KOPT-K1 (cell line): Measurements from ENCODE around the gene BARHL1.

Source experiments
- H3K27ac ChIP-seq: fragments of 200-600 bp; sonication (generic); 2 replicates; pipeline ENCODE4 v1.5.1; 2016; ENCODE audit warnings: antibody characterized with exemption, mild to moderate bottlenecking, low read depth, low read length; ENCODE audit not compliant: poor library complexity, severe bottlenecking
- H3K36me3 ChIP-seq: fragments of 200-600 bp; sonication (generic); 2 replicates; pipeline ENCODE4 v1.5.1; 2017; ENCODE audit warnings: antibody characterized with exemption, mild to moderate bottlenecking, low read length, moderate library complexity; ENCODE audit not compliant: insufficient read depth
- H3K9me3 ChIP-seq: fragments of 200-600 bp; sonication (generic); 2 replicates; pipeline ENCODE4 v1.5.1; 2017; ENCODE audit warnings: antibody characterized with exemption, low read length, mild to moderate bottlenecking; ENCODE audit not compliant: insufficient read depth, poor library complexity, severe bottlenecking

Gene BARHL1

GRCh38 chr9:132632413-132633129 lies 50.2 kb downstream of the BARHL1 start:
- H3K9me3 ChIP-seq = no peaks in the 10 kb centered on the region
- no peak overlapping the region for H3K27ac ChIP-seq
- peaks cover 74% of the 10 kb centered on the region for H3K36me3 ChIP-seq

- Histone ChIP-seq H3K27ac (no peak overlapping the region), H3K36me3 (peaks cover 75% of the 10 kb centered on the region), H3K9me3 (no peaks in the 10 kb centered on the region)
Measured at GRCh38 chr9:132634327-132634726, 51.9 kb downstream of the BARHL1 start.

- Histone ChIP-seq H3K27ac (no peak overlapping the region), H3K9me3 (no peaks in the 10 kb centered on the region), H3K36me3 (peaks cover 74% of the 10 kb centered on the region)
Measured at GRCh38 chr9:132637351-132637750, 54.9 kb downstream of the BARHL1 start.

- H3K27ac ChIP-seq = no peak overlapping the region
- peaks cover 74% of the 10 kb centered on the region for H3K36me3 ChIP-seq
- H3K9me3 ChIP-seq = no peaks in the 10 kb centered on the region
Measured at GRCh38 chr9:132637801-132638200, 55.4 kb downstream of the BARHL1 start.

GRCh38 chr9:132638240-132638639 lies 55.8 kb downstream of the BARHL1 start:
- peaks cover 76% of the 10 kb centered on the region for H3K36me3 ChIP-seq
- H3K27ac ChIP-seq = no peak overlapping the region
- H3K9me3 ChIP-seq = no peaks in the 10 kb centered on the region

- no peak overlapping the region for H3K27ac ChIP-seq
- peaks cover 86% of the 10 kb centered on the region for H3K36me3 ChIP-seq
- no peaks in the 10 kb centered on the region for H3K9me3 ChIP-seq
Measured at GRCh38 chr9:132639322-132639721, 56.9 kb downstream of the BARHL1 start.
